Measurements from ENCODE around the gene FAM240B.

FAM240B gene

DNA sequence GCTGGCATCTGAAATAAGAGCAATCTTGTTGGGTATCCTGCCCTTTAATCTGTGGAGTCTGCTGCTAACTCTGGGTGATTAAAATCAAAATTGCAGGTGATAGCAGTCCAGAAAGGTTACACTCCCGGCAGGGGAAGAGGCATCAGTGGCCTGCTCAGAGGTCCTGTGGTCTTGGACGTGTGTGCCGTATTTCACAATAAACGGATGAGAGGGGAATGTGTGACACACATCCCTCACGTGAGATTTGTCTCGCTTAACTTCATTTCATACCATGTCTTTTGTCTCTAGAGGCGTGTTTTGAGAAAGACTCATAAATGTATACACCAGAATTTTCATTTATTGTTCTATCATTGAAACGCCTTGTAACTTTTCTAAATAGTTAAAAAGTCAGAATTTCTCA lies 36.6 kb downstream of the FAM240B start:
- H3K27me3 ChIP-seq (replicated peaks in 2 of 5; ENCODE audit: control insufficient read depth in 4 of 5, insufficient read depth in 5 of 5, low read length in 4 of 5): peaks cover 0 to 10% (median 0%) of the 10 kb centered on the region in 5 experiments

DNA sequence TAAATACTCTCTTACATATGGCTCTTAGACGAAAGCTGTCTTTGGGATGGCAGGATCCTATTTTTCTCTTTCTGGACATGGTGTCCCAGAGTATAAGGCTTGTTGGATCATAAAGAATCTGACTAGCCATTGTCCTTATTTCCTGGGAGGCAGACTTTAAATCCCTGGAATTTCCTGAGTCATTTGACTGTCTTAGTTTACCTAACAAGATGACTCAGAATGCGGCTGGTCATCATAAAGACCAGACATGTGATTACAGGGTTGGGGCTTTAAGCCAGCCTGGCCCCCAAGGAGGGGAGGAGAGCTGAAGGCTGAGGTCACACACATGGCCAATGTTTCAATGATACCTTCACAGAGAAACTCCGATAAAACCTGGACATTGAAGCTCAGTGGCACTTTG lies 37.2 kb downstream of the FAM240B start:
- DNase-seq: no peak
- Histone ChIP-seq H3K27me3 (replicated peaks in 2 of 5; ENCODE audit: control insufficient read depth in 4 of 5, insufficient read depth in 5 of 5, low read length in 4 of 5) (peaks cover 0 to 5% (median 0%) of the 10 kb centered on the region in 5 experiments), H3K4me1 (ENCODE audit: control extremely low read depth in 1 of 4, control insufficient read depth in 4 of 4, insufficient read depth in 4 of 4, low read length in 3 of 4) (peaks cover 0 to 8% (median 4%) of the 10 kb centered on the region in 4 experiments), H3K9me3 (ENCODE audit: control extremely low read depth in 1 of 5, control insufficient read depth in 4 of 5, insufficient read depth in 2 of 5, low read depth in 1 of 5, low read length in 4 of 5) (no peaks in the 10 kb centered on the region), H3K27ac (ENCODE audit: insufficient read depth in 1 of 2, low read depth in 1 of 2, low read length in 2 of 2, poor library complexity in 1 of 2, severe bottlenecking in 2 of 2) (no peak overlapping the region), H3K36me3 (ENCODE audit: control insufficient read depth in 4 of 4, insufficient read depth in 4 of 4, low read length in 3 of 4) (no peaks in the 10 kb centered on the region), H3K4me3 (ENCODE audit: control insufficient read depth in 1 of 7, extremely low read depth in 1 of 7, insufficient read depth in 4 of 7, low read depth in 2 of 7, low read length in 6 of 7) (no peak overlapping the region)
- 100% methylated on average over 2 of the region's 3 CpGs for WGBS (ENCODE audit: insufficient coverage)
- ChIA-PET POLR2A (no interaction called here), CTCF (no interaction called here)

More for the DNA sequence above, 36.6 kb downstream of the FAM240B start:
- no peaks in the 10 kb centered on the region for H3K9me3 ChIP-seq (ENCODE audit: control extremely low read depth in 1 of 5, control insufficient read depth in 4 of 5, insufficient read depth in 2 of 5, low read depth in 1 of 5, low read length in 4 of 5)
- ChIA-PET POLR2A (no interaction called here), CTCF (no interaction called here)
- no peaks in the 10 kb centered on the region for H3K36me3 ChIP-seq (ENCODE audit: control insufficient read depth in 4 of 4, insufficient read depth in 4 of 4, low read length in 3 of 4)
- no peak overlapping the region for H3K27ac ChIP-seq (ENCODE audit: insufficient read depth in 1 of 2, low read depth in 1 of 2, low read length in 2 of 2, poor library complexity in 1 of 2, severe bottlenecking in 2 of 2)
- no peak overlapping the region for H3K4me3 ChIP-seq (ENCODE audit: control insufficient read depth in 1 of 7, extremely low read depth in 1 of 7, insufficient read depth in 4 of 7, low read depth in 2 of 7, low read length in 6 of 7)
- 90% methylated on average over 8 of the region's 8 CpGs for WGBS (ENCODE audit: insufficient coverage)
- H3K4me1 ChIP-seq (ENCODE audit: control extremely low read depth in 1 of 4, control insufficient read depth in 4 of 4, insufficient read depth in 4 of 4, low read length in 3 of 4): peaks cover 0 to 8% (median 4%) of the 10 kb centered on the region in 4 experiments
- no peak for DNase-seq

DNA sequence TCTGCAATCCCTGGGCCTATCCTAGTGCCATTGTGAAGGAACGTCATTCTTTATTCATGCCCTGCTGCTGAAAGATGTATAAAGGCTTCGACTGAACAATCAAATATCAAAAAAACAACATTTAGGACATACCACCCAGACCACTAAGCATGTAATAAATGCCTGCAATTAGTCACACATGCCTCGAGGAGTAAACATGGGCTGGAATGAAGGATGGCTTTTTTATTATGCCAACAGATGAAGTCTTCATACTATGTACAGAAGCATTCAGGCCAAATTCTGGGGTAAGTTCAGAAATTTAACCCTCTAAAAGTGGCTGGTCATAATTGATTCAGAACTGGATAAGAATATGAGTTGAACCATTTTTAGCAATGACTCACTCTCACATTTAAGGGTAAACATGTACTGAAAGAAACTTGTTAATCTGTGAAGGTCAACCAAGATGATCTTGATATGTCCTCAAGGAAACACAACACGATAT lies 38.1 kb downstream of the FAM240B start:
- Histone ChIP-seq H3K9me3 (ENCODE audit: control extremely low read depth in 1 of 5, control insufficient read depth in 4 of 5, insufficient read depth in 2 of 5, low read depth in 1 of 5, low read length in 4 of 5) (no peaks in the 10 kb centered on the region), H3K36me3 (ENCODE audit: control insufficient read depth in 4 of 4, insufficient read depth in 4 of 4, low read length in 3 of 4) (no peaks in the 10 kb centered on the region), H3K27me3 (replicated peaks in 2 of 5; ENCODE audit: control insufficient read depth in 4 of 5, insufficient read depth in 5 of 5, low read length in 4 of 5) (peaks cover 0 to 5% (median 0%) of the 10 kb centered on the region in 5 experiments), H3K4me1 (ENCODE audit: control extremely low read depth in 1 of 4, control insufficient read depth in 4 of 4, insufficient read depth in 4 of 4, low read length in 3 of 4) (peaks cover 0 to under 1% (median 0%) of the 10 kb centered on the region in 4 experiments), H3K27ac (ENCODE audit: insufficient read depth in 1 of 2, low read depth in 1 of 2, low read length in 2 of 2, poor library complexity in 1 of 2, severe bottlenecking in 2 of 2) (no peak overlapping the region), H3K4me3 (ENCODE audit: control insufficient read depth in 1 of 7, extremely low read depth in 1 of 7, insufficient read depth in 4 of 7, low read depth in 2 of 7, low read length in 6 of 7) (no peak overlapping the region)
- ChIA-PET CTCF (no interaction called here), POLR2A (no interaction called here)
- DNase-seq: no peak
- WGBS (ENCODE audit: insufficient coverage): 90% methylated on average over 2 of the region's 4 CpGs

GRCh38 chr9:38680837-38681445 lies 39.0 kb downstream of the FAM240B start:
- ChIA-PET CTCF (no interaction called here), POLR2A (no interaction called here)
- peaks cover 0 to 5% (median 0%) of the 10 kb centered on the region in 5 experiments for H3K27me3 ChIP-seq (replicated peaks in 2 of 5; ENCODE audit: control insufficient read depth in 4 of 5, insufficient read depth in 5 of 5, low read length in 4 of 5)
- no peaks in the 10 kb centered on the region for H3K36me3 ChIP-seq (ENCODE audit: control insufficient read depth in 4 of 4, insufficient read depth in 4 of 4, low read length in 3 of 4)
- no peaks in the 10 kb centered on the region for H3K4me1 ChIP-seq (ENCODE audit: control extremely low read depth in 1 of 4, control insufficient read depth in 4 of 4, insufficient read depth in 4 of 4, low read length in 3 of 4)
- no peak overlapping the region for H3K4me3 ChIP-seq (ENCODE audit: control insufficient read depth in 1 of 7, extremely low read depth in 1 of 7, insufficient read depth in 4 of 7, low read depth in 2 of 7, low read length in 6 of 7)
- 88% methylated on average over 14 of the region's 14 CpGs for WGBS (ENCODE audit: insufficient coverage)
- no peak for DNase-seq
- no peaks in the 10 kb centered on the region for H3K9me3 ChIP-seq (ENCODE audit: control extremely low read depth in 1 of 5, control insufficient read depth in 4 of 5, insufficient read depth in 2 of 5, low read depth in 1 of 5, low read length in 4 of 5)
- no peak overlapping the region for H3K27ac ChIP-seq (ENCODE audit: insufficient read depth in 1 of 2, low read depth in 1 of 2, low read length in 2 of 2, poor library complexity in 1 of 2, severe bottlenecking in 2 of 2)

GRCh38 chr9:38677660-38678303 lies 42.2 kb downstream of the FAM240B start:
- H3K4me1 ChIP-seq (ENCODE audit: control extremely low read depth in 1 of 4, control insufficient read depth in 4 of 4, insufficient read depth in 4 of 4, low read length in 3 of 4): peaks cover 0 to 8% (median 4%) of the 10 kb centered on the region in 4 experiments
- 86% methylated on average over 14 of the region's 14 CpGs for WGBS (ENCODE audit: insufficient coverage)
- no peaks in the 10 kb centered on the region for H3K36me3 ChIP-seq (ENCODE audit: control insufficient read depth in 4 of 4, insufficient read depth in 4 of 4, low read length in 3 of 4)
- ChIA-PET CTCF (no interaction called here), POLR2A (no interaction called here)
- no peaks in the 10 kb centered on the region for H3K9me3 ChIP-seq (ENCODE audit: control extremely low read depth in 1 of 5, control insufficient read depth in 4 of 5, insufficient read depth in 2 of 5, low read depth in 1 of 5, low read length in 4 of 5)
- no peaks in the 10 kb centered on the region for H3K27me3 ChIP-seq (replicated peaks in 2 of 5; ENCODE audit: control insufficient read depth in 4 of 5, insufficient read depth in 5 of 5, low read length in 4 of 5)
- H3K4me3 ChIP-seq (ENCODE audit: control insufficient read depth in 1 of 7, extremely low read depth in 1 of 7, insufficient read depth in 4 of 7, low read depth in 2 of 7, low read length in 6 of 7): no peak overlapping the region
- no peak for DNase-seq
- no peak overlapping the region for H3K27ac ChIP-seq (ENCODE audit: insufficient read depth in 1 of 2, low read depth in 1 of 2, low read length in 2 of 2, poor library complexity in 1 of 2, severe bottlenecking in 2 of 2)

GRCh38 chr9:38675831-38676230 lies 44.1 kb downstream of the FAM240B start:
- ChIA-PET CTCF (interaction anchor here (1.5 to 2.4 kb wide), 2 partner anchors 33 to 35 kb away, joined by 3 to 10 read pairs; no protein-coding TSS in a partner anchor), POLR2A (no interaction called here)
- Histone ChIP-seq H3K4me3 (ENCODE audit: control insufficient read depth in 1 of 7, extremely low read depth in 1 of 7, insufficient read depth in 4 of 7, low read depth in 2 of 7, low read length in 6 of 7) (no peak overlapping the region), H3K27ac (ENCODE audit: insufficient read depth in 1 of 2, low read depth in 1 of 2, low read length in 2 of 2, poor library complexity in 1 of 2, severe bottlenecking in 2 of 2) (no peak overlapping the region), H3K4me1 (ENCODE audit: control extremely low read depth in 1 of 4, control insufficient read depth in 4 of 4, insufficient read depth in 4 of 4, low read length in 3 of 4) (peaks cover 0 to 15% (median 10%) of the 10 kb centered on the region in 4 experiments), H3K36me3 (ENCODE audit: control insufficient read depth in 4 of 4, insufficient read depth in 4 of 4, low read length in 3 of 4) (no peaks in the 10 kb centered on the region), H3K9me3 (ENCODE audit: control extremely low read depth in 1 of 5, control insufficient read depth in 4 of 5, insufficient read depth in 2 of 5, low read depth in 1 of 5, low read length in 4 of 5) (no peaks in the 10 kb centered on the region), H3K27me3 (replicated peaks in 2 of 5; ENCODE audit: control insufficient read depth in 4 of 5, insufficient read depth in 5 of 5, low read length in 4 of 5) (no peaks in the 10 kb centered on the region)
- WGBS (ENCODE audit: insufficient coverage): 100% methylated on average over 1 of the region's 2 CpGs
- no peak for DNase-seq

DNA sequence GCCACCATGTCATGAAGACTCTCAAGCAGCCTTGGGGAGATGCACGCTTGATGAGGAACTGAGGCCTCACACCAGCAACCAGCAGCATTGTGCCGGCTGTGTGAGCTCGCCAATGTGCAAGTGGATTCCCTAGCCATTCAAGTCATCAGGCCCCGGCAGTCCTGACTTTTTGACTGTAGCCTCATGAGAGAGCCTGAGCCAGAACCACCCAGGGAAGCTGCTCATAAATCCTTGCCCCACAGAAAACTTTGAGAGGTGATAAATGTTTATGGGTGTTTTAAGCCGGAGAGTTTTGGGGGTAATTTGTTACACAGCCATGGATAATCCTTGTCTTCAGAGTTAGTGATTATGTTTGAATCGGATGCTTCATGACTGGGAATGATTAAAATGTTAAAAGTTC lies 44.7 kb downstream of the FAM240B start:
- 100% methylated on average over 2 of the region's 6 CpGs for WGBS (ENCODE audit: insufficient coverage)
- DNase-seq: no peak
- ChIA-PET POLR2A (no interaction called here), CTCF (interaction anchor here (1.5 to 2.4 kb wide), 2 partner anchors 33 to 34 kb away, joined by 3 to 10 read pairs; no protein-coding TSS in a partner anchor)
- Histone ChIP-seq H3K4me3 (ENCODE audit: control insufficient read depth in 1 of 7, extremely low read depth in 1 of 7, insufficient read depth in 4 of 7, low read depth in 2 of 7, low read length in 6 of 7) (no peak overlapping the region), H3K36me3 (ENCODE audit: control insufficient read depth in 4 of 4, insufficient read depth in 4 of 4, low read length in 3 of 4) (no peaks in the 10 kb centered on the region), H3K4me1 (ENCODE audit: control extremely low read depth in 1 of 4, control insufficient read depth in 4 of 4, insufficient read depth in 4 of 4, low read length in 3 of 4) (peaks cover 0 to 15% (median 10%) of the 10 kb centered on the region in 4 experiments), H3K27ac (ENCODE audit: insufficient read depth in 1 of 2, low read depth in 1 of 2, low read length in 2 of 2, poor library complexity in 1 of 2, severe bottlenecking in 2 of 2) (no peak overlapping the region), H3K9me3 (ENCODE audit: control extremely low read depth in 1 of 5, control insufficient read depth in 4 of 5, insufficient read depth in 2 of 5, low read depth in 1 of 5, low read length in 4 of 5) (no peaks in the 10 kb centered on the region), H3K27me3 (replicated peaks in 2 of 5; ENCODE audit: control insufficient read depth in 4 of 5, insufficient read depth in 5 of 5, low read length in 4 of 5) (no peaks in the 10 kb centered on the region)

Data from common myeloid progenitor, CD34-positive (primary cell).